T1000 (cell line): ENCODE data around the gene PRPF39.

Experiments used
- DNase-seq: peaks from one replicate; lab custom pipeline; 2025; ENCODE audit warnings: mixed read lengths; lab: John Stamatoyannopoulos, UW

Gene PRPF39

DNA sequence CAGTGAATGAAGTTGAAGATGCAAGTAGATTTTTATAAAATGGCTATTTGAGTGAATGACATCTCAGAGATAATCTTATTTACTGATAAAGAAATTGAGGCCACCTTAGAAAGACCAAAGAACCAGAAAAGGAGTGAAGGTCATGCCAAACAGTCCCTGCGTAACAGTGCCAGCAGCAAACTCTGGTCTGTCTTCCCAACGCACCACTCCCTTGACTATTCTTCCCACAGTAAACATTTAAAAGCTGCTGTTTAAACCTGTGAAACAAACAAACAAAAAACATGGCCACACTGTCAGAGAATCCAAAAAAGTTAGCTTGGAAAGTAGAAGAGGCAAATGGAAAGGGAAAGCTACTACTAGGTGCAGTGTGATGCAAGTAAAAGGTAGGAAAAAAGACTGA, 1.5 kb upstream of the PRPF39 start:
- no peak for DNase-seq

DNA sequence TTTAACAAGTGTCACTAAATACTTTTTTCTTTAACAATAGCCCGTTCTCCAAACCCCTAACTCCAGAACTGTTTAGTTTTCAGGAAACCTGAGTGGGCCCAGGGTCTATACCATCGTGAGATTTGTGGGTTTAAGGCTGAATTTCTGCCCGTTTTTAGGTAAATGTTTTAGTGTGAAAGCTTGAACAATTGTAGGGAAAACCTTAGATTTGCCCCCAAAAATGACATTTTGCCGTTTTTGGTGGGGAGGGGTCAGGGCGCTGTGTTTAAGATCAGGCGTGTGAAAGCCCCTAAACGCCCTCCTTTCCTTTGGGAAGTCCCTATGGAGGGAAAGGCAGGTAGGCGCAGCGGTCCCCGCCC, 320 bp upstream of the PRPF39 start:
- no peak for DNase-seq

DNA sequence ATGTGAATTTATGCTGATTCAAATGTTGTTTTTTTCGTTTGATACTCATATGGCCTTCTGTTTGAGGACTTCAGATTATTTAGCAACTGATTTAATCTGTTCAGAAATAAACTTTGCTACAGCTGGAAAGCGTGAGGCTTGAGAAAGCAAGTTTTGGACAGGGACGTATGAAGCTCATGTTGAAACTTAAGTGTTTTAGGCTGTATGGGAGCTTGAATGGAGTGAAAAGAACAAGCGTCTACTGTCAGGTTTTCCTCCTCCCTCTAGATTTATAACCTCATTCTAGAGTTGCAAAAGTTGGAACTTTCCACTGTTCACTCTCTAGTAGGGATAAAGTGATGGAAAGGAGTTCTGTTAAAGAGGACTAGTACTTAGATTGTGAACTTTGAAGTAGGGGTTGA, 1.0 kb downstream of the PRPF39 start:
- no peak for DNase-seq

DNA sequence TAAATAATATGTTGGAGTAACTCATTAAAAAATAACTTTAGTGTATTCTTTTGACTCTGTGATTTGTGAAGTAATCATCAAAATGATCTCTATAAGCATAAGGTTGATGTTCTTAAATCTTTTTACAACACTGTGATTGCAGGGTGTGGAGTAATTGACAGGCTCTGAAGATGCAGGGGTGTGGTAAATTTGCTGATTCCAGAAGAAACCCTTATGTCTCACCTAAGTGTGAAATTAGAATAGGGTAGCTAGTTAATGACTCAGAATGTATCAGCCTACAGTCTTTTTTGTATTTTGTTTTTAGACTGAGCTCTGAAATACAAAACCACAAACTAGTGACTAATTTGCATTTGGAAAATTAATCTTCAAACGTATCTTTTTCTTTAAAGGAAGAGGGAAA, 5.9 kb downstream of the PRPF39 start:
- DNase-seq, result no peak

DNA sequence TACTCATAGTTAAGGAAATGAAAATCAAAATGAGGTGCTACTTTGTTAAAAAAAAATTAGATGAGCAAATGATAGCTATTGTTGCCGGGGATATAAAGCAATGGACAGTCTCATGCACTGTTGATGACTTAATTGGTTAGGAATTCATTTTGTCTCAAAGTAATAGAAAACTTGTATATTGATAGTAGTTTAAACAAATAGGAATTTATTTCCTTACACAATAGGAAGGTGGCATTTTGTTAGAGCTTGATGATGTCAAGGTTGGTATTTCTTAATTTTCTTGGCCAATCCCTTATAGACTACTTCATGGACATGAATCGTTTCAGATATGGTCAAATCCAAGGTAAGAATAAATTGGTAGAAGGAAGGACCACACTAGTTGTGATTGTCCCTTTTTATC, 7.8 kb downstream of the PRPF39 start:
- no peak for DNase-seq

DNA sequence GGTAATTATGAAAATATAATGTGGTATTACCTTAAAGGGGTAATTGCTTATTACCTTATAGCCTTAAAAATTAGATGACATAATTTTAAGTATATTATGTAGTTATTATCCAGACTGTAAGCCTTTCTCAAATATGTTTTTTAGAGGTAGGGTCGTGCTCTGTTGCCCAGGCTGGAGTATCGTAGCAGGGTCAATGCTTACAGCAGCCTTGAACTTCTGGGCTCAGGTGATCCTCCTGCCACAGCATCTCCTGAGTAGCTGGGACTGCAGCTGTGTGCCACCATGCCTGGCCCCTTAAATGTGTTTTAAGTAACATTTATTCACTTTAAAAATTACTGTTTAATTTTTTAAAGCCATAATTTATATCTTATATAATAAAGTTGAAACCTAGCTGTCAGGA, 10.4 kb downstream of the PRPF39 start:
- no peak for DNase-seq

DNA sequence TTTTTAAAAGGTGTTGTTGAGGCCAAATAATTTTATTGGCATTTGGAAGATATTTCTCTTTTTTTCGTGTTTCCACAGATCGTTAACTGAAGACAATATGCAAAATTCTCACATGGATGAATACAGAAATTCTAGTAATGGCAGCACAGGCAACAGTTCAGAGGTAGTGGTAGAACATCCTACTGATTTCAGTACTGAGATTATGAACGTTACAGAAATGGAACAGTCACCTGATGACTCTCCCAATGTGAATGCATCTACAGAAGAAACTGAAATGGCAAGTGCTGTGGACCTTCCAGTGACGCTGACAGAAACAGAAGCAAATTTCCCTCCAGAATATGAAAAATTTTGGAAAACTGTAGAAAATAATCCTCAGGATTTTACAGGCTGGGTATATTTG, 11.2 kb downstream of the PRPF39 start:
- no peak for DNase-seq

DNA sequence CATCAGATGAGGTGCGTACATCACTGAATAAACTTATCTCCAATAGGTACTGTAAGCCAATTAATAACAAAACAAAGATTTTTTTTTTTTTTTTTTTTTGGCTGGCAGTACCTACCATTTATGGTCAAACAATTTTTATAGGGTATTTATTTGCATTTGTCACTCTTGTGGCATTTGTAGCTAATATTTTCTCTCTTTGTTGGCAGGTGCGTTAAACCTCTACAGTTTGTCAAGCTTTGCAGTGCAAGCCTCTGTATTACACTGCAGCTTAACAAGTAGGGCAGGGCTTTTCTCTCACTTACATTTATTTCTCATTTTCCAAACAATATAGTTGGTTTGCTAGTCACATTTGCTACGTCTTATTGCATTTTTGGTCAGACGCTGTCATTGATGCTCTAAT, 12.3 kb downstream of the PRPF39 start:
- no peak for DNase-seq

DNA sequence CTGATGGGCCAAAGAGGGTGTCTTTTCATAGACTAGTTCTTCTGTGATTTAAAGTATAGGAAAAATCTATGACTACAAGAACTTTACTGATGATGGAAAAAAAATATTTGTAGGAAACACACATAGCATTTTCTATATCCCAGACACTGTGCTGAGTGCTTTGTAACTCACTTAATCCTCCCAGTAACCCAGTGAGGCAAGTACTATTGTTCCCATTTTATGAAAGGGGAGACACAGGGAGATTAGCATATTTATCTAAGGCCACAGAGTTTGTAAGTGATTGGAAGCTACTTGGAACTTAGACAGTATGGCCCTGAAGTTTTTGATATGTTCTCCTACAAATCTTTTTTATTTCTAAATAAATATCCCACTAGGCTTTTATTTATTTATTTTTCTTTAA, 19.9 kb downstream of the PRPF39 start:
- DNase-seq, result no peak

DNA sequence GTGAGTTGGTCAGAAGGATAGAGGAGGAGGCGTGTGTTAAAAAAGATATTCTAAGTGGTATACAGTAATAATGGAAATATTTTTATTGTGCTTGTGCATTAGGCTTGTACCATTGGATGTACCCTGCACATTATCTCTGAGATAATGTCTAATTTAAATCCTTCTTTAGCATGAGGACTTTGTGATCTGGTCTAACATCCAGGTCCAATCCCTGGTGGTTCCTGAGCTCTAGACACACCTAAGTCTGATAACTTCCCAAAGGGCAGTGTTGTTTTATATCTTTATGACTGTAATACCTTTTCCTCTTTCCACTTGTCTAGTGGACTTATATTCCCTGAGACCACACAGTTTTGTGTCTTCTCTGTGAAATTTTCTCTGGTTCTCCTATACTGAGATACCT, 20.6 kb downstream of the PRPF39 start:
- no peak for DNase-seq

DNA sequence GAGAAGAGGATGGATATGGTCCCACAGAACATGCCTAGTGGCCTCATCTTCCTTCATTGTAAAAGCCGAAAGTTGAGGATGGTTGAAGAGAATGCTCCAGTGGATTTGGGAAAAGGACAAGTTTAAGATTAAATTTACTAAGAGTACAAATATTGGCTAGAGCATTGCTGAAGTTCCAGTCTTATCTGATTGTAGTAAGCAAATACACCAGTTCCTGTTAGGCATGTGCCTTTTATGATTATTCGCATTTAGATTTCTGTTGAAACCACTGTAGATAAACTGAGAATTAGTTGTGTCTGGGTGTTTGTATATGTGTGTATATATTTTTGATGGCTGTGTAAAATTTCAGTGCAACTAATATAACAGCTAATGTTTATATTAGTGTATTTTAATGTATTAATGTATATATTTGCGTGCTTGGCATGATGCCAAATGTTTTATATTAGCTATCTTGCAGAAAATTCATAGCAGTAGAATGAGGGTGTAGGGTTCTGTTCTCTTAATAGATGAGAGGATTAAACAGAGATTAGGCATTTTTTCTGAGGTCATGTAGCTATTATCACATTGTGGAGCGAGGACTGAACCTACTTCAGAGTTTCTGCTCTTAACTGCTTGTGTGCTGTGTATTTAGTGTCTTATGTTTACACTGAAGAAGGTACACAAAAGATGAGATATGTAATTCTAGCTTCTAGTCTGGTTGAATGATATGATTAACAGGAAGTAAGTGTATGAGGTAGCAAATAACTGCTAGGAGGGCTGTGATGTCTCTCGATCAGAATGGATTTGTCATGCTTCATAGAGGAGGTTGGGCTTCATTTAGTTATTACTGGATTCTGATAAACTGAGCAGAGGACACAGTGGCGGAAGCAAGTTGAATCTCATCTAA, 29.2 kb downstream of the PRPF39 start:
- no peak for DNase-seq

DNA sequence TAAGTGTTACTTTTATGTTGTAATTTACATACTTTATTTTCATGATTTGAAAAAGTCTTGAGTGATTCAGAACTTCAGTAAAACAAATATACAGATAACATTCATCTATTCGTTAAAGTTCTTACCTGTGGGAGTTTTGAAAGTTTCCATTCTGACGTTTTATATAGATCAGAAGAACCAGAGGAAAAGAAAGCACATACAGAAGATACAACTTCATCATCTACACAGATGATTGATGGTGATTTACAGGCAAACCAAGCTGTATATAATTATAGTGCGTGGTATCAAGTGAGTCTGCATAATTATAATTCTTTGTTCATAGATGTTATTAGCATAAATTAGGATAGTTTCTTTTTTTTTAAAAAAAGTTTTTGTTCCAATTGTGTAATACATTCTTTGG, 30.4 kb downstream of the PRPF39 start:
- no peak for DNase-seq

DNA sequence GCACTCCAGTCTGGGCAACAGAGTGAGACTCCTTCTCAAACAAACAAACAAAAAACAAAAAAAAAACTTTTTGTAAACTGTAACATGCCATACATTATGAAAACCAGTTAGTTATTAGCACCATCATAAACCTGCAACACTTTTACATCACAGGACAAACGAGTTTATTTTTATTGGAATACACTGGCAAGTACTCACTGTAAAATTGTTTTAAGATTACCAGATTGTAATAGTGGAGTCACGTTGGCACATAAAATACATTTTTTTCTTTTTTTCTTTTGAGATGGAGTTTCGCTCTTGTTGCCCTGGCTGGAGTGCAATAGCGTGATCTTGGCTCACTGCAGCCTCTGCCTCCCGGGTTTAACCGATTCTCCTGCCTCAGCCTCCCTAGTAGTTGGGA, 34.7 kb downstream of the PRPF39 start:
- DNase-seq, result no peak

DNA sequence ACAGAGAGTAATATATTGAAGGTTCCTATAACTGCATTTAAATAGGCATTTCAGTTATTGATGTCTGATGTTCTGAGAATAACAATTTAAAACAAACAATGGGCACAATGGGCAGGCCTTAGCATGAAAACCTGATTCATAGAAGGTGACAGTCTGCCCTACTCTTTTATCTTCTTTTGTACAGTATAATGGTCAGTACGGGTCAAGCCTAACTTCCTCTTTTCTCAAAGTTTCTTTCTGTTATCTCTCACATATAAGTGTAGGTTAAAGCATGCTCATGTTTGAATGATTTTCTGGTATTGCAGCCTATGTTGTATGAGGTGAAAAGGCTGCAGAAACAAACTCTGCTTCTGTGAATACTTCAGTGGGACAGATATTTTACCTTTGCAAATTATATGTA, 36.2 kb downstream of the PRPF39 start:
- no peak for DNase-seq

DNA sequence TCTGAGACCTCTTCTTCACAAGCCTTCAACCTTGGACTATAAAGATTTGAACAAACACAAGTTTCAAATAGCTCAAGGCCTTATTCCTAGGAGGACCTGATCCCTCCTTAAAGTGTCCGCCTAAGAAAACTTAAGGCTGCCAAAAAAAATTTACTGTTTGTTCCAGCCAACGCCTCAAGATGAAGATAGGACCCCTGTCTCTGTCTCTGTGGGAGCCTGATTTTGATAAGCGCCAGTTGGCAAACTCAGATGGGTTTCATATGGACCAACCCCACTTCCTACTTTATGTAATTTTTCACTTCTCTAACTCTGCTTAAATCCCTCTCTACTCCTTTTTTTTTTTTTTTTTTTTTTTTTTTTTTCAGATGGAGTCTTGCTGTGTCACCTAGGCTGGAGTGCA, 39.4 kb downstream of the PRPF39 start:
- DNase-seq, result no peak

DNA sequence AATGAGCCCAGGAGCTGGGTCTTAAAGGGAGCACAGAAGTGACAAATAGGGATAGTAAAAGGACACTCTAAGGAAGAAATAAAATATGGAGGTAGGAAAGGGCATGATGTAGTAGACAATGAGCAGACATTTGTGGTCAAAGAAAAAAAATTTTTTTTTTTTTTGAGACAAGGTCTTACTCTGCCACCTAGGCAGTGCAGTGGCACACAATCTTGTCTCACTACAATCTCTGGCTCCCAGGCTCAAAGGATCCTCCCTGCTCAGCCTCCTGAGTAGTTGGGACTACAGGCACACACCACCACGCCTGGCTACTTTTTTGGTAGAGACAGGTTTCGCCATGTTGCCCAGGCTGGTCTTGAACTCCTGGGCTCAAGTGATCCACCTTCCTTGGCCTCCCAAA, 41.8 kb downstream of the PRPF39 start:
- no peak for DNase-seq

DNA sequence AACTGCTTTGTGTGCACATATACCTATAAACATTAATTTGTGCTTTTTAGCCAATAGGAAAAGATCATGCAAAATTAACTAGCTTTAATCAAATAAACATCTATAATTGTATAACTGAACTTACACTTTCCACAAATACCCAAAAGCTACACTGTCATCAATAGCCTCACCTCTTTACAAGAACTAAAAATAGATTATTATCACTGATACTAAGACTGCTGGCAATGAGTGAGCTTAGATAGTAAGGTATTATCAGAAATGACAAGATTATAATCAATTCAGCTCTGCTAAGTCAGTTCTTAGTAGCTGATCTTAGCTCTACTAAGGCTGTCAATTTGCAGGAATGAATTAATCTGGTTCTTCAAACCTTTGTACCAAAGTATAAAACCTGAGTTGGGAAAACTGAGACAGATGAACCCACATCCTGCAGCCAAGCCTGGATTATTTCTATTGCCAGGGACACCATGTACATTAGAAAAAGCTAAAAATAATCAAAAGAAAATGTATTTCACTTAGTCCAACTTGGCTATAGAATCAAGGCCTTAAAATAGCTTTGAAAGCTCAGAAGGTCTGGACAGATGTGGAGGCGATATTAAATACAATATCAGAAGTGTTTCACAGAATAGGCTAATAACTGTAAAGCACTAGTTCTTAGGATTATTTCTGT, 45.2 kb downstream of the PRPF39 start:
- DNase-seq, result no peak

DNA sequence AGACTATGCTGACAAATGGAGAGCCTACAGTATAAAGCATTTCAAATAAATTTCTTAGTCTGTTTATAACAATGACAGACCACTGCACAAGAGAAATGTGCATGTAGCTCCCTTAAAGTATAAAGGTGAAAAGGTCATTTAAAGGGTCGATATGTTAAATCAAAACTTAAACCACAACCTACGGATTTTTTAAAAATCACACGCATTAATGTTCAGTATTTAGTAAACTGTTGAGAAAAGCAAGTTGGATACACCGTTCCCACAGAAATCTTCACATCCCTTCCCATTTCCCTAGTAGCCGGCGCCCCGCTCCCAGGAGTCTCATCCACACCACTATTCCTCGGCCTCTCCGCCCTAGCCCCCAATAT, 49.8 kb downstream of the PRPF39 start:
- DNase-seq, result no peak

DNA sequence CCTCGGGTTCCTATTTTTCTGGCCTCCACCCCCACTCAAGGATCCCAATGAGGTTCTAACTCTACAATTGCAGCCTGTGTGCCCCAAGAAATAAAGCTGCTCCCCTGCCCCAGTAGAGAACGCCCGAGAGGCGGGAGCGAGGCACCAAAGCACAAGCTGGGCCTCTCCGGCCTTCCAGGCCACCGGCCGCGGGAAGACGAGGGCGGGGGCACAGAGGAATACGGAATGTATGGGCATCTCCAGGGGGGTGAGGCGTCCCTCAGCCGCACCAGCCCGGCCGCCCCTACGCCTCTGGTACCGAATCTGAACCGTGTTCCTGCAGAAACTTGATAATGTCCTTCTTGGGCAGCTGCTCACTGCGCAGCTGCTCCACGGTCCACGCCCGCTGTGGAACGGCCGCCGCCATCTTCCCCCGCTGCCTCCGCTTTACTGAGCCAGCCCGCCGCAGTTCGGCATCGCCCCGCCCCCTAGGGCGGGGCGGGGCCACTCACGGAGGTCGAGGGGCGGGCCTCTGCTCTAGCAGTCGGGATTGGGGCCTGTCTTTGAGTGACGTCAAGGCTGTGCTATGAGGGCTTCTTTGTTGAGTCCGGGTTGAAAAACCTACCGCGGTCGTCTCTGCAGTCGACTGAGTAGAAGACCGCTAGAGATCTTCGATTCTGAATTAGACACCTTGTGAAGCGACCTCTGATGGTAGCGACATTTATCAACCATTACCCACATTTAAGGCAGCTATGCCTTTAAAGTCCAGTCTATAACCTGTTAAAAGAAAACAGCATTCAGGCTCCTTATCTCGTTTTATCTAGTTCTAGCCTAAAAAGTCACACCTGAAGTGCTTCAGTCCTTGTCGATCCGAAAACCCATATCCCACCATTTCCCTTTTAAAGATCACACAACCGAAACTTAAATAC, 50.4 kb downstream of the PRPF39 start, which contains the start of gene FKBP3:
TSS of gene FKBP3 (minus strand) at position 431 of the 908 bp plus-strand sequence. CDS start at position 406, 25 bp downstream.
- DNase-seq, result peak; percentile 91

DNA sequence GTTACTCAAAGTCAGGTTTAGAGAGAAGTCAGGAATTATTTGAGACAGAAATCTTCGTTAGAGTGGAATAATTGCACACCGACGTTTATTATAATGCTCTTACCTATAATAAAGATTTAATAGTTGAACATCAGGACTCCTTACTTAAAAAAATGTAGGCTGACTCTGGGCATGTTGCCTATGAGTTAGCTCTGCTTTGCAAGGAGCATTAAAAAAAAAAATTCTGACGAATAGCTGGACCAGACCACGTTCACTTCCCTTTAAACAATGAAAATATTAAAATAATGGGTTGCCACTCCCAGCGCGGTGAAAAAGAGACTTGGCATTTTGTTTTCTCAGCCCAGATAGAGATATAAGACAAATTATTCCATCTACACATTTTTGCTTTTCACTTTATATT, 51.2 kb downstream of the PRPF39 start:
- DNase-seq, result no peak

DNA sequence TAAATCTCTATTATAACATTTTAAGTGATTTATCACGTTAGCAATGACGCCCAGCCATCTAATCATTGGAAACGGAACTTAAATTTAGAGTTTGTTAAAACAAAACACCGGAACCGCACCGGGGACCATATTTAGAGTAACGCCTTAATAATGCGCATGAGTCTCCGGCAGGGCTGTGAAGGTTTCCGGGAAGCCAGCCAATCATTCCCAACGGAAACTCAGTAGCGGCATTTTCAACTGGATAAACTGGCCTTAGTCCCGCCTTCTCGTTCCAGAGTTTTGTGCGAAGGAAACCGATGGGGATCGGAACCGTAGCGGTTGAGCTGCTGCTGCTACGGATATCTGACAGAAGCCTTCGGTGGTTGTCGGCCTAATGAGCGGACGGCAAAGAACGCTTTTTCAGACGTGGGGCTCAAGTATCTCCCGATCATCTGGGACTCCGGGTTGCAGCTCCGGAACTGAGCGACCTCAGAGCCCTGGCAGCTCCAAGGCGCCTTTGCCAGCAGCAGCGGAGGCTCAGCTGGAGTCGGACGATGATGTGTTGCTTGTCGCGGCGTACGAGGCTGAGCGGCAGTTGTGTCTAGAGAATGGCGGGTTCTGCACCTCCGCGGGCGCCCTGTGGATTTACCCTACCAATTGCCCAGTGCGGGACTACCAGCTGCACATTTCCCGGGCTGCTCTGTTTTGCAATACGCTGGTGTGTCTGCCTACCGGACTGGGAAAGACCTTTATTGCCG, 51.9 kb downstream of the PRPF39 start, which contains the start of gene FANCM:
TSS of gene FANCM (plus strand) at position 272 of the 737 bp plus-strand sequence. CDS start at position 374, 102 bp downstream.
- DNase-seq, result peak; percentile 86

DNA sequence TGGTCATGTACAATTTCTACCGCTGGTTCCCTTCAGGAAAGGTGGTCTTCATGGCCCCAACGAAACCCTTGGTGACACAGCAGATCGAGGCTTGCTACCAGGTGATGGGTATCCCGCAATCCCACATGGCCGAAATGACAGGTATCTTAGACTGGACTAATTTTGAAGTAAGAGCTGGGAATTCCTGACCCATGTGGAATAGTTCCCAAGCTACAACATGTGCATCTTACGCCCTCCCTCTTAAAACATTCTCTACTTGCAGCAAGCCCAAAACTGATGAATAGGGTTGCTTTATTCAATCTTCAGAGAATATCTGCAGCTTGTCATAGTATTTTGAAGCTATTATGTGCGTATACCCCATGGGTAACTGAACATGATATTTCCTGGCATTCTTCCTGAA, 52.5 kb downstream of the PRPF39 start:
- no peak for DNase-seq
